DOHH2 (cell line): ENCODE measurements around the gene EGLN1.

Experiments used
- CTCF ChIP-seq: fragments of 200-600 bp; sonication (generic); IDR thresholded peaks from one replicate; pipeline ENCODE4 v1.5.1; 2014; ENCODE audit warnings: antibody characterized with exemption, mild to moderate bottlenecking, low read depth, low read length; ENCODE audit not compliant: poor library complexity, severe bottlenecking
- EZH2phosphoT487 ChIP-seq: fragments of 200-600 bp; sonication (generic); IDR thresholded peaks from 2 replicates; pipeline ENCODE4 v1.6.1; 2017; ENCODE audit warnings: borderline replicate concordance, mild to moderate bottlenecking, antibody characterized with exemption, low read length, moderate library complexity, mixed read lengths

- TF ChIP-seq CTCF (no peak), EZH2phosphoT487 (no peak)
Observed at GRCh38 chr1:231376875-231377549, 45.1 kb downstream of the EGLN1 start.
